Measurements from ENCODE around the gene TRIL.

GRCh38 chr7:28955356-28955717 lies 2.8 kb downstream of the TRIL start:
- TF ChIP-seq CTCF (conservative IDR thresholded peaks at IDR 0.05) = no peak
- TF ChIP-seq EZH2 (IDR thresholded peaks at IDR 0.05; ENCODE audit: low read depth) = no peak
